DOHH2 (cell line): ENCODE results near the gene IL2RA.

Experiments used
- CTCF ChIP-seq: fragments of 200-600 bp; sonication (generic); IDR thresholded peaks from one replicate; pipeline ENCODE4 v1.5.1; 2014; ENCODE audit warnings: antibody characterized with exemption, mild to moderate bottlenecking, low read depth, low read length; ENCODE audit not compliant: poor library complexity, severe bottlenecking
- EZH2phosphoT487 ChIP-seq: fragments of 200-600 bp; sonication (generic); IDR thresholded peaks from 2 replicates; pipeline ENCODE4 v1.6.1; 2017; ENCODE audit warnings: borderline replicate concordance, mild to moderate bottlenecking, antibody characterized with exemption, low read length, moderate library complexity, mixed read lengths

GRCh38 chr10:6045878-6046772 lies 16.0 kb downstream of the IL2RA start:
- TF ChIP-seq CTCF (no peak), EZH2phosphoT487 (no peak)
